Central memory CD8-positive, alpha-beta T cell (primary cell): ENCODE data around the gene MRPS11.
A peak's percentile ranks its signal among the peaks of the same experiment; 100 is the strongest.
"Not testable (repeated sequence)": the region's sequence is repeated elsewhere in the genome, so short reads cannot be mapped to it uniquely, and the experiment has no call there.

ENCODE experiments used
- ATAC-seq: fragments of 150-1000 bp; cut with Tn5 transposase; replicated peaks from 2 replicates; pipeline ENCODE4 v1.10.0; 2022; ENCODE audit warnings: mild to moderate bottlenecking, moderate FRiP score, moderate number of reproducible peaks; ENCODE audit not compliant: poor library complexity, severe bottlenecking; ENCODE audit errors: extremely low read depth
- DNase-seq, 2 donors: peaks; one replicate each; pipeline ENCODE4 v3.0.0; 2021; ENCODE audit warnings: low spot score in 2 of 2
- H3K27ac Mint-ChIP-seq: one replicate; pipeline ENCODE4 v1.8.0; 2022; ENCODE audit warnings: low read depth, mild to moderate bottlenecking, moderate library complexity, mixed read lengths
- H3K27me3 Mint-ChIP-seq: one replicate; pipeline ENCODE4 v1.8.0; 2022; ENCODE audit warnings: mixed read lengths
- H3K36me3 Mint-ChIP-seq: one replicate; pipeline ENCODE4 v1.8.0; 2022; ENCODE audit warnings: mild to moderate bottlenecking, moderate library complexity, mixed read lengths; ENCODE audit not compliant: insufficient read depth
- H3K4me1 Mint-ChIP-seq: one replicate; pipeline ENCODE4 v1.8.0; 2022; ENCODE audit warnings: mixed read lengths
- H3K4me3 Mint-ChIP-seq: one replicate; pipeline ENCODE4 v1.8.0; 2022; ENCODE audit warnings: mild to moderate bottlenecking, moderate library complexity, mixed read lengths
- H3K9me3 Mint-ChIP-seq: one replicate; pipeline ENCODE4 v1.8.0; 2022; ENCODE audit warnings: mixed read lengths

MRPS11 gene

DNA sequence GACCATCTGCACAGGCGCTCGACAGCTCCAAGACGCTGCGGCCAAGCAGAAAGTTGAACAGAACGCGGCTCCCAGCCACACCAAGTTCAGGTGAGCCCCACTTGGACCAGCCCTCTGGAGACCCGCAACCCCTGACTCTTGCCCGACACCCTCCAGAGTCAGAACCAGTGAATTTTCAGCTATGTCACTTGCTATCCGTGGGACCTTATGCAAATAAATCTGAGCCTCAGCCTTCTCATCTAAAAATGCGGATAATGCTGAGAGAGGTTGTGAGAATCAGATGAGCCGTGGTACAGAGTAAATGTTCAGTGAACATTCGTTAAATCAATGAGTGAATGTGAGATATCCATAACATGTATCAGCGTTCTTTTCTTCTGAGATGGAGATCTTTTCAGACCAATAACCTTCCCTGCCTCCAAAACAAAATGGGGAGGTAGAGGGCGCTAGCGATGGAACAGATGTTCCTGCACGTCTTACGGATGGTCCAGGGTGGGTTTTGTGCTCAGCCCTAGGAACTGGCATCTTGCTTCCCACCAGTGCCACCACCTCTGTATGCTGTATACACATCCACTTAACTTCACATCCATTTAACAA, 524 bp downstream of the MRPS11 start:
- peak overlapping the region; percentile 92 for H3K4me3 Mint-ChIP-seq
- peak overlapping the region; percentile 93 for H3K27ac Mint-ChIP-seq
- DNase-seq (no peak), ATAC-seq (peak; percentile 4)
- peaks cover 19% of the 10 kb centered on the region for H3K4me1 Mint-ChIP-seq
- H3K36me3 Mint-ChIP-seq, result peaks cover 32% of the 10 kb centered on the region
- H3K27me3 Mint-ChIP-seq, result no peaks in the 10 kb centered on the region
- H3K9me3 Mint-ChIP-seq, result no peaks in the 10 kb centered on the region

DNA sequence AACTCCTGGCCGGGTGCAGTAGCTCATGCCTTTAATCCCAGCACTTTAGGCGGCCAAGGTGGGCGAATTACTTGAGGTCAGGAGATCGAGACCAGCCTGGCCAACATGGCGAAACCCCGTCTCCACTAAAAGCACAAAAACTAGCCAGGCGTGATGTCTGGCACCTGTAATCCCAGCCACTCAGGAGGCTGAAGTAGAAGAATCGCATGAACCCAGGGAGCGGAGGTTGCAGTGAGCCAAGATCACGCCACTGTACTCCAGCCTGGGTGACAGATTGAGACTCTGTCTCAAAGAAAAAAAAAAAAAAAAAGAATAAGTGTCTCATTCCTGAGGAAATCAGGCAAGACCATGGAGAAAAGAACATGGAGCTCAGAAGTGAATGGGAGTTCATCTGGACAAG, 1.2 kb downstream of the MRPS11 start:
- not testable (repeated sequence) for H3K9me3 Mint-ChIP-seq, DNase-seq, H3K27me3 Mint-ChIP-seq, ATAC-seq
- H3K36me3 Mint-ChIP-seq, result peaks cover 30% of the 10 kb centered on the region
- peak overlapping the region; percentile 92 for H3K4me3 Mint-ChIP-seq
- peak overlapping the region; percentile 93 for H3K27ac Mint-ChIP-seq
- H3K4me1 Mint-ChIP-seq, result peaks cover 19% of the 10 kb centered on the region

DNA sequence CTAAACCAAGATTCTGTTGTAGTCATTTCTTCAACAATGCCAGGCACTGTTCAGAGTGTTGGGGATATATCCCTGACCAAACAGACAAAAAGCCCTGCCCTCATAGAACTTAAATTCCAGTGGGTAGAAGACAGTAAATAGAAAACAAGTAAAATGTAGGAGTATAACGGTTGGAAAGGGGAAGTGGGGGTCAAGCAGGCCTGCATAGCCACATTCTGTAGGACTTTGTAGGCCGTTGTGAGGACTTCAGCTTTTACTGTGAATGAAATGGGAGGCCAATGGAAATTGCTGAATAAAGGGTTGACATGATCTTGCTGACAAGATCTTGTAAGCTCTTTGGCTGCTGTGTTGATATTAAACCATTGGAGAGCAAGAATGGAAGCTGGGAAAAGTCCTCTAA, 1.8 kb downstream of the MRPS11 start:
- no peak for ATAC-seq
- no peak for DNase-seq
- H3K4me1 Mint-ChIP-seq, result peaks cover 19% of the 10 kb centered on the region
- H3K36me3 Mint-ChIP-seq, result peaks cover 28% of the 10 kb centered on the region
- no peaks in the 10 kb centered on the region for H3K9me3 Mint-ChIP-seq
- no peaks in the 10 kb centered on the region for H3K27me3 Mint-ChIP-seq
- H3K27ac Mint-ChIP-seq, result no peak overlapping the region
- H3K4me3 Mint-ChIP-seq, result no peak overlapping the region

DNA sequence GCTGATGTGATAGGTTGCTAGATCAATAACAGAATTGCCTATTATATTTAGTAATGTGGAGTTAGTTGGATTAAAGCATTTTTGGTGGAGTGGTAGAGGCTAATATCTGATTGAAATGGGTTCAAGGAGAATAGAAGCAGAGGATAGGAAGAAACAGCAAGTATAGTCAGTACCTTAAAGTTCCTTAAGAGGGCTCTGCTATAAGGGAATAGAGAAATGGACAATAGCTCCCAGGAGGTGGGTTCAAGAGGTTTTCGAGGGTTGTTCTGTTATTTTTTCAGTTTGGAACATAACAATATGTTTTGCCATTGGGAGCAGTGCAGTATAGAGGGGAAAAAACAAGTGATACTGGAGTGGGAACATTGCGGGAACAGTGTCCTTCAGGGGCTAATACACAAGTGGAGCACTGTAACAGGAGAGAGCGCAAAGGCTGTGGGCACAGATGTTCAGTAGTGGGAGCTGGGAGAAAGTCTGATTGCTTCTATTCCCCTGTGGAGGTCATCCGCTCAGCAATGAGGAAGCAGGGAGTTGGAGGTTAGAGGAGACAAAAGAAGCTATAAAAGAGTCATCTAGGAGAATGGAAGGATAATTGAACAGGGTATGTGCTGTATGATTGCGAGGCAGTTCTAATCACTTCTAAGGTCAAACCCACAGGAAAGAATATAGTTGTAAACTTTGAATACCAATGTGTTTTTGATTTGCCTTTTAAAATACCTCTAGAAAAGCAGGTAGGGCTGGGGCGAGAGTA, 3.3 kb downstream of the MRPS11 start:
- no peak overlapping the region for H3K27ac Mint-ChIP-seq
- no peak overlapping the region for H3K4me3 Mint-ChIP-seq
- DNase-seq (no peak), ATAC-seq (no peak)
- peaks cover 29% of the 10 kb centered on the region for H3K36me3 Mint-ChIP-seq
- H3K9me3 Mint-ChIP-seq, result no peaks in the 10 kb centered on the region
- peaks cover 19% of the 10 kb centered on the region for H3K4me1 Mint-ChIP-seq
- H3K27me3 Mint-ChIP-seq, result no peaks in the 10 kb centered on the region

DNA sequence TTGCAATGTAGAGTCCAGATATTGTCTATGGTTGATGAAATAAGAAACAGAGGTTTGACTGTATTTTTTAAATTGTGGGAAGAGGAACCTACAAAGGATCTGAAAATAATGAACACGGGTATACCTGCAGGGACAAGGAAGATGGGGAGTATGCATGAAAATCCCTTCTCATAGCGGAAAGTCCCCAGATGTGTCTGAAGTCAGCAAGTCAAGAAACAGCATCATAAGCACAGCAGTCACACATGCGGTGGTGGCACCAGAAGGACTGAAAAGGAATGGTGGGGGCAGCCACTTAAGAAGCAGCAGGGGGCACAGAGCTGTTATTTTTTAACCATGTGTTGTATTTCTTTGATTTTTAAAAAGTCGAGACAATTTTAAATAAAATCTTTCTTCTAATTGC, 4.7 kb downstream of the MRPS11 start:
- no peak for DNase-seq
- no peak overlapping the region for H3K4me3 Mint-ChIP-seq
- no peak overlapping the region for H3K27ac Mint-ChIP-seq
- peaks cover 29% of the 10 kb centered on the region for H3K36me3 Mint-ChIP-seq
- no peaks in the 10 kb centered on the region for H3K9me3 Mint-ChIP-seq
- H3K27me3 Mint-ChIP-seq, result no peaks in the 10 kb centered on the region
- peaks cover 9% of the 10 kb centered on the region for H3K4me1 Mint-ChIP-seq
- no peak for ATAC-seq

DNA sequence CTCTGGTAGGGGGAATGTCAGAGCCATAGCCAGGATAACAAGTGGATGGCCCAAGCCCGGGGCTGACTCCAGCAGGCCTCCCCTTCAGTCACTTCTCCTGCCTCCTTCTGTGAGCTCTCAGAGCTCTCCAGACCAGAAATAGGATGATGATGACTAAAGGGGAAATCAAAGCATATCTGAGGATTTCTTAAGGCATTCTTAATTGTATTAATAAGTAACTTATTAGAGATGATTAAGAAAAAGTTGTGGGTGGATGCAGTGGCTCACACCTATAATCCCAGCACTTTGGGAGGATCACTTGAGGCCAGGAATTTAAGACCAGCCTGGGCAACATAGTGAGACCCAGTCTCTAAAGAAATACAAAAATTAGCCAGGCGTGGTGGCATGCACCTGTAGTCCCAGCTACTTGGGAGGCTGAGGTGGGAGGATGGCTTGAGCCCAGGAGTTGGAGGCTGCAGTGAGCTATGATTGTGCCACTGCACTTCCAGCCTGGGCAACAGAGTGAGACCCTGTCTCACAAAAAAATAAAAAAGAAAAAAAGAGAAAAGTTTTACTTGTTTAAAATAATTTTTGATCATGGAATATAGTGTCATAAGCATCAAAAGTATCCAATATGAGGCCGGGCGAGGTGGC, 6.3 kb downstream of the MRPS11 start:
- H3K27ac Mint-ChIP-seq, H3K4me3 Mint-ChIP-seq, DNase-seq, H3K9me3 Mint-ChIP-seq, H3K4me1 Mint-ChIP-seq, ATAC-seq, H3K27me3 Mint-ChIP-seq: not testable (repeated sequence)
- peaks cover 22% of the 10 kb centered on the region for H3K36me3 Mint-ChIP-seq

DNA sequence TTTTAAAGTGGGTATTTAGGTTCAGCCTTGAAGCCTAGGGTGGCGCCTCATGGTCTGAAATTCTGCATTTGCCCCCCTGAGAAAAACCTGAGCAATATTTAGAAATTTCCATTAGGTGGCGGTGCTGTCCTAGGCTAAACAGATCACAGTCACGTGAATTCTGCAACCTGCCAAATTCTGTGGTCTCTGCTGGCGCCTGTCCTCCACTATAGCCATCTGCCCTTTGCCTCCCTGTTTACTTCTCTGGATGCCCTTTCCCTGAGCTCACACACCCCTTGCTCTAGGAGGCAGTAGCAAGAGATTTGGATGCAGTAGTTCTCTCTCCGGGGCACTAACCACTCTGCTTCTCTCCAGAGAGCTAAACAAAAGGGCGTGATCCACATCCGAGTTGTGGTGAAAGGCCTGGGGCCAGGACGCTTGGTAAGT, 9.1 kb downstream of the MRPS11 start:
- Mint-ChIP-seq H3K9me3 (no peaks in the 10 kb centered on the region), H3K4me1 (no peaks in the 10 kb centered on the region), H3K27ac (no peak overlapping the region), H3K36me3 (peaks cover 22% of the 10 kb centered on the region), H3K27me3 (no peaks in the 10 kb centered on the region), H3K4me3 (no peak overlapping the region)
- DNase-seq (no peak), ATAC-seq (no peak)

DNA sequence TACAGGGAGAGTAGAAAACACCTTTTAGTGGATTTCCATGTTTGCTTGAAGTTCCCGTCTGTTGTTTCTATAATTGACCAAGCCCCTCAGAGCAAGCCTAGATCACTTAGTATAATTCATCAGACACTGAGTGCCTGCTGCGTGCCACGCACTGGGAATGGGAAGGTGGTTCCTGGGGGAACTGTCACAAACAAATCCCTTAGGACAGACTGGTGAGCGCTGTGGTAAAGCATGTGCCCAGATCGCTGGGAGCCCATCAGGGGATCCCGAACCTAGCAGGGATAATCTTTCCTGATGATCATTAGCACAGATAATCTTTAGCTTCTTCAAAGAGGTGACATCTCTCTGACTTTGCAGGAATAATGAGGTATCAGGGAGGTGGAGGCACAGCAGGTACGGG, 9.6 kb downstream of the MRPS11 start:
- Mint-ChIP-seq H3K4me1 (no peaks in the 10 kb centered on the region), H3K27ac (no peak overlapping the region), H3K27me3 (no peaks in the 10 kb centered on the region), H3K4me3 (no peak overlapping the region), H3K9me3 (no peaks in the 10 kb centered on the region), H3K36me3 (peaks cover 22% of the 10 kb centered on the region)
- ATAC-seq, result no peak
- DNase-seq, result no peak

DNA sequence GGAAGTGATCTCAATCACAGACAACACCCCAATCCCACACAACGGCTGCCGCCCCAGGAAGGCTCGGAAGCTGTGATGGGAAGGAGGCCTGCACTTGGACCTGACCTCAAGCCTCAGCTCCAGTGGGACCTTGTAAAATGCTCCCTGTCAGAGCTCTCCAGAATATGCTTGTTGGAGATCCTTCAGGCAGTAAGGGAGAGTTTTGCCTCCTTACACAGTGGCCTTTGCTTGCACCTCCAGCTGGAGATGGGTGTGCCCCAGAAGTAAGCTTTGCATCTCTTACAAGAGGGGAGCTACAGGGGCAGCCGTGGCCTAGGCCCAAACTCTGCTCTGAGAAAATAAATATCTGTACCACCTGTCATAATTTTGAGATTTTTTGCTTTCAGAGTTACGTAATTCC, 10.4 kb downstream of the MRPS11 start:
- DNase-seq, result no peak
- no peaks in the 10 kb centered on the region for H3K4me1 Mint-ChIP-seq
- ATAC-seq, result no peak
- H3K4me3 Mint-ChIP-seq, result no peak overlapping the region
- H3K27ac Mint-ChIP-seq, result no peak overlapping the region
- H3K9me3 Mint-ChIP-seq, result no peaks in the 10 kb centered on the region
- no peaks in the 10 kb centered on the region for H3K27me3 Mint-ChIP-seq
- peaks cover 22% of the 10 kb centered on the region for H3K36me3 Mint-ChIP-seq

DNA sequence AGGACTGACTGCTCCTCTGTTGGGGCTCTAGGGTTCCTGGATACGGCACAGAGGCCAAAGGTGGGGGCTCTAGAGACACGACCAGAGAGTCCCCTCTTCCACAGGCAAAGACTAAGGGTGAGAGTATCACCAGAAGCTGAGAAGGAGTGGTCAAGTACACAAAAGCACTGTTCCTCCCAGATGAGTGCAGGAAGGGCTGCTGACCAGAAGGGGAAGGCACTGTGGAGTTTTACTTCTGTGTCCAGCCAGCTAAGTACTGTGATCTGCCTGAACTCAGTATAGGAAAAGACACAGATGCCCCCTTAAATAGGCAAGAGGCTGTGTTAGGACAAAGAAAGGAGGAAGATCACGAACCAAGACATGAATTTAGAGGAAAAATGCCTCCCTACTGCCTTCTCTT, 11.7 kb downstream of the MRPS11 start:
- H3K36me3 Mint-ChIP-seq, result peaks cover 18% of the 10 kb centered on the region
- no peak overlapping the region for H3K27ac Mint-ChIP-seq
- no peaks in the 10 kb centered on the region for H3K27me3 Mint-ChIP-seq
- no peaks in the 10 kb centered on the region for H3K4me1 Mint-ChIP-seq
- no peaks in the 10 kb centered on the region for H3K9me3 Mint-ChIP-seq
- DNase-seq, result no peak
- H3K4me3 Mint-ChIP-seq, result no peak overlapping the region
- ATAC-seq, result no peak

DNA sequence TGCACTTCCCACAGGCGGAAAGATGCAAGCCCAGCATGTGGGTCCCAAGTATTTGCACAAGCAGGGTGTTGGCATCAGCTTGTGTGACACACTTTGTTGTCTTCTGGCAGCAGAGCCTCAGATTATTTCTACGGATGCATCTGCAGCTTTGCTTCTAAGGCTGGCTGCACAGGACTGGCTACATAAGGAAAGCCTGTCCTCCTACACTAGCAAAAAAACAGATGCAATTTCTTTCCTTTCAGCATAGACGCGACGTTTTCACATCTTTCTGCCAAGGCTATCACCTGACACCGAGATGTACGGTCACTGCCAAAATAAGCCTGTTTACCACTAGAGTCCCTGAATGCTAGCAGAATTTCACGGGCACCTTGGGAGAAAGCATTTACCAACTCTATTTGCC, 13.5 kb downstream of the MRPS11 start:
- DNase-seq, result no peak
- H3K36me3 Mint-ChIP-seq, result peaks cover 9% of the 10 kb centered on the region

DNA sequence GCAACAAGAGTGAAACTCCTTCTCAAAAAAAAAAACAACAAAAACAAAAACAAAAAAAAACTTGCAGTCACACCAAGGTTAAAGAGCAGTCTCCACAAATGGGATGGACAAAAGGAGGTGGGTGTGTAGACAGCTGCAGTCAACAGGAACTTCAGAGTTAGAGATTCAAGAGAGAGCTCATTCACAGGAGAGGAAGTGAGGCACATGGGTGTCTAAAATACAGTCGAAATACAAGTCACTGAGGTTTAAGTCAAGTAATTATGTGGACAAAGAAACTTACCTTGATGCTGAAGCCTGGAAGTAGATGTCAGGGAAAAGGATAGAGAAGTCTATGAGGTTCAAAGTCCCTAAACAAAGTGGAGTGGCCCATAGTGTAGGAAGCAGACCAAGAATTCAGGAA, 14.8 kb downstream of the MRPS11 start:
- H3K9me3 Mint-ChIP-seq, result no peaks in the 10 kb centered on the region
- H3K4me1 Mint-ChIP-seq, result no peaks in the 10 kb centered on the region
- no peak overlapping the region for H3K27ac Mint-ChIP-seq
- H3K27me3 Mint-ChIP-seq, result no peaks in the 10 kb centered on the region
- ATAC-seq, result no peak
- no peak overlapping the region for H3K4me3 Mint-ChIP-seq
- DNase-seq, result no peak
- peaks cover 5% of the 10 kb centered on the region for H3K36me3 Mint-ChIP-seq

More for the DNA sequence above, 13.5 kb downstream of the MRPS11 start:
- no peaks in the 10 kb centered on the region for H3K4me1 Mint-ChIP-seq
- ATAC-seq, result no peak
- H3K27me3 Mint-ChIP-seq, result no peaks in the 10 kb centered on the region
- no peak overlapping the region for H3K27ac Mint-ChIP-seq
- H3K9me3 Mint-ChIP-seq, result no peaks in the 10 kb centered on the region
- no peak overlapping the region for H3K4me3 Mint-ChIP-seq
